Panc1 (cell line): ENCODE measurements around the gene EEIG1.

Experiments used
- CTCF ChIP-seq: fragments of 450-650 bp; IDR thresholded peaks from 2 replicates; pipeline ENCODE4 v1.5.1; 2017; ENCODE audit warnings: mild to moderate bottlenecking
- SIN3A ChIP-seq: IDR thresholded peaks from 2 replicates; pipeline ENCODE4 v1.6.1; 2012; ENCODE audit warnings: low read depth, mild to moderate bottlenecking, low read length, moderate library complexity, borderline replicate concordance; ENCODE audit not compliant: insufficient read depth
- TF ChIP-seq, protein P1 (sequence below), 2 experiments: IDR thresholded peaks; 2 replicates each; pipeline ENCODE4 v1.6.1; 2011 to 2012; ENCODE audit warnings: low read depth in 2 of 2, control low read depth in 1 of 2, low read length in 1 of 2, mild to moderate bottlenecking in 1 of 2, moderate library complexity in 1 of 2; ENCODE audit not compliant: insufficient read depth in 1 of 2

GRCh38 chr9:127934248-127934647, 46.5 kb downstream of the EEIG1 start:
- TF ChIP-seq CTCF, result no peak; the same call in 1 of the 2 replicates
- TF ChIP-seq, protein P1, sequence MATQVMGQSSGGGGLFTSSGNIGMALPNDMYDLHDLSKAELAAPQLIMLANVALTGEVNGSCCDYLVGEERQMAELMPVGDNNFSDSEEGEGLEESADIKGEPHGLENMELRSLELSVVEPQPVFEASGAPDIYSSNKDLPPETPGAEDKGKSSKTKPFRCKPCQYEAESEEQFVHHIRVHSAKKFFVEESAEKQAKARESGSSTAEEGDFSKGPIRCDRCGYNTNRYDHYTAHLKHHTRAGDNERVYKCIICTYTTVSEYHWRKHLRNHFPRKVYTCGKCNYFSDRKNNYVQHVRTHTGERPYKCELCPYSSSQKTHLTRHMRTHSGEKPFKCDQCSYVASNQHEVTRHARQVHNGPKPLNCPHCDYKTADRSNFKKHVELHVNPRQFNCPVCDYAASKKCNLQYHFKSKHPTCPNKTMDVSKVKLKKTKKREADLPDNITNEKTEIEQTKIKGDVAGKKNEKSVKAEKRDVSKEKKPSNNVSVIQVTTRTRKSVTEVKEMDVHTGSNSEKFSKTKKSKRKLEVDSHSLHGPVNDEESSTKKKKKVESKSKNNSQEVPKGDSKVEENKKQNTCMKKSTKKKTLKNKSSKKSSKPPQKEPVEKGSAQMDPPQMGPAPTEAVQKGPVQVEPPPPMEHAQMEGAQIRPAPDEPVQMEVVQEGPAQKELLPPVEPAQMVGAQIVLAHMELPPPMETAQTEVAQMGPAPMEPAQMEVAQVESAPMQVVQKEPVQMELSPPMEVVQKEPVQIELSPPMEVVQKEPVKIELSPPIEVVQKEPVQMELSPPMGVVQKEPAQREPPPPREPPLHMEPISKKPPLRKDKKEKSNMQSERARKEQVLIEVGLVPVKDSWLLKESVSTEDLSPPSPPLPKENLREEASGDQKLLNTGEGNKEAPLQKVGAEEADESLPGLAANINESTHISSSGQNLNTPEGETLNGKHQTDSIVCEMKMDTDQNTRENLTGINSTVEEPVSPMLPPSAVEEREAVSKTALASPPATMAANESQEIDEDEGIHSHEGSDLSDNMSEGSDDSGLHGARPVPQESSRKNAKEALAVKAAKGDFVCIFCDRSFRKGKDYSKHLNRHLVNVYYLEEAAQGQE (IDR thresholded peaks at IDR 0.05; ENCODE audit: insufficient read depth in 1 of 2, low read depth in 2 of 2, low read length in 1 of 2), result no peak
- TF ChIP-seq SIN3A, result no peak
